GM19238 (cell line): ENCODE results near the gene FAM131B.

Experiments
- DNase-seq: peaks from one replicate; pipeline ENCODE4 v3.0.0; 2011; ENCODE audit warnings: low spot score; ENCODE audit not compliant: insufficient read length

The FAM131B gene

GRCh38 chr7:143360788-143361551 lies 1.5 kb downstream of the FAM131B start:
- no peak for DNase-seq

- DNase-seq: no peak
Measured at GRCh38 chr7:143359771-143360353, 2.7 kb downstream of the FAM131B start.

GRCh38 chr7:143358626-143359025 lies 3.9 kb downstream of the FAM131B start:
- no peak for DNase-seq

- no peak for DNase-seq
Measured at GRCh38 chr7:143356414-143357050, 6.0 kb downstream of the FAM131B start.

GRCh38 chr7:143355450-143356385 lies 6.8 kb downstream of the FAM131B start:
- no peak for DNase-seq

- no peak for DNase-seq
Measured at GRCh38 chr7:143354965-143355364, 7.5 kb downstream of the FAM131B start.

GRCh38 chr7:143354376-143354775 lies 8.1 kb downstream of the FAM131B start:
- no peak for DNase-seq

- no peak for DNase-seq
Measured at GRCh38 chr7:143352531-143353002, 9.9 kb downstream of the FAM131B start.

GRCh38 chr7:143351574-143351973 lies 10.9 kb downstream of the FAM131B start:
- DNase-seq: no peak

GRCh38 chr7:143351060-143351459 lies 11.5 kb downstream of the FAM131B start:
- DNase-seq: no peak

GRCh38 chr7:143347950-143348349 lies 14.6 kb downstream of the FAM131B start:
- no peak for DNase-seq

GRCh38 chr7:143346018-143346417 lies 16.5 kb downstream of the FAM131B start:
- DNase-seq: no peak

- no peak for DNase-seq
Measured at GRCh38 chr7:143345428-143345900, 17.0 kb downstream of the FAM131B start.

- no peak for DNase-seq
Measured at GRCh38 chr7:143343596-143343995, 18.9 kb downstream of the FAM131B start.

GRCh38 chr7:143341842-143342241 lies 20.7 kb downstream of the FAM131B start:
- no peak for DNase-seq

GRCh38 chr7:143337216-143337615 lies 25.3 kb downstream of the FAM131B start:
- DNase-seq: no peak

GRCh38 chr7:143334244-143334643 lies 28.3 kb downstream of the FAM131B start:
- DNase-seq: no peak

GRCh38 chr7:143331179-143331801 lies 31.2 kb downstream of the FAM131B start:
- DNase-seq: no peak

GRCh38 chr7:143329471-143330170 lies 32.9 kb downstream of the FAM131B start:
- no peak for DNase-seq

GRCh38 chr7:143327903-143328302 lies 34.6 kb downstream of the FAM131B start:
- DNase-seq: peak; percentile 24
